ENCODE measurements around the gene NCMAP.

DNA sequence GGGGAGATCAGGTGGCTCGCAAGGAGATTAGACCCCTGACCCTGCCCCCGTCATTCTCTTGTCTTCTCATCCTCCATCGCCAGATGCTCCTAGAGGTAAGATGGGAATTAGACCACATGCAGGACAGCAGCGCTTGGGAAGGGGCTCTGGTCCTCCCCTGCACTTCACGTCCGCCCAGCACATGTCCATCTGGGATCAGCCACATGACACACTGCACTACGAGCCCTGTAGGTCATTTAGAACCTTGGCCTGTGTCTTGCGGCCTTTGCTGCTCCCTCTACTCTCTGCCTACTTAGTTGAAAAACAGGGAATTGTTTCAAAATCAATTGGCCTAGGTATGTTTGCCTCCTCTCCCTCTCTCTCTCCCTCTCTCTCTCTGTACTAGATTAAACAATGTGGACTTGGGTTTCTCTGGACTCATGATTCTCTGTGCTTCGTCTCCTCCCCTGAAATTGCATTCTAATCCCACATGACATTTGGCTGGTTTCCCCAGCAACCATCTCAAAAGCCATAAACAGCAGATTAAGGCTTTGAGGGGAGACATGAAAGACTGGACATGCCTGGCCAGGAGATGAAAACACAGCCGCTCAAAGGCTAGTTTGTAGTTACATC, 3.8 kb upstream of the NCMAP start:
- TF ChIP-seq, protein P1, sequence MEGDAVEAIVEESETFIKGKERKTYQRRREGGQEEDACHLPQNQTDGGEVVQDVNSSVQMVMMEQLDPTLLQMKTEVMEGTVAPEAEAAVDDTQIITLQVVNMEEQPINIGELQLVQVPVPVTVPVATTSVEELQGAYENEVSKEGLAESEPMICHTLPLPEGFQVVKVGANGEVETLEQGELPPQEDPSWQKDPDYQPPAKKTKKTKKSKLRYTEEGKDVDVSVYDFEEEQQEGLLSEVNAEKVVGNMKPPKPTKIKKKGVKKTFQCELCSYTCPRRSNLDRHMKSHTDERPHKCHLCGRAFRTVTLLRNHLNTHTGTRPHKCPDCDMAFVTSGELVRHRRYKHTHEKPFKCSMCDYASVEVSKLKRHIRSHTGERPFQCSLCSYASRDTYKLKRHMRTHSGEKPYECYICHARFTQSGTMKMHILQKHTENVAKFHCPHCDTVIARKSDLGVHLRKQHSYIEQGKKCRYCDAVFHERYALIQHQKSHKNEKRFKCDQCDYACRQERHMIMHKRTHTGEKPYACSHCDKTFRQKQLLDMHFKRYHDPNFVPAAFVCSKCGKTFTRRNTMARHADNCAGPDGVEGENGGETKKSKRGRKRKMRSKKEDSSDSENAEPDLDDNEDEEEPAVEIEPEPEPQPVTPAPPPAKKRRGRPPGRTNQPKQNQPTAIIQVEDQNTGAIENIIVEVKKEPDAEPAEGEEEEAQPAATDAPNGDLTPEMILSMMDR (IDR thresholded peaks at IDR 0.05; ENCODE audit: low read length): no peak
- no peak for TF ChIP-seq EZH2 (IDR thresholded peaks at IDR 0.05; ENCODE audit: borderline replicate concordance, low read length)
